Measurements from ENCODE around the gene CCL21.

- TF ChIP-seq, protein P1, sequence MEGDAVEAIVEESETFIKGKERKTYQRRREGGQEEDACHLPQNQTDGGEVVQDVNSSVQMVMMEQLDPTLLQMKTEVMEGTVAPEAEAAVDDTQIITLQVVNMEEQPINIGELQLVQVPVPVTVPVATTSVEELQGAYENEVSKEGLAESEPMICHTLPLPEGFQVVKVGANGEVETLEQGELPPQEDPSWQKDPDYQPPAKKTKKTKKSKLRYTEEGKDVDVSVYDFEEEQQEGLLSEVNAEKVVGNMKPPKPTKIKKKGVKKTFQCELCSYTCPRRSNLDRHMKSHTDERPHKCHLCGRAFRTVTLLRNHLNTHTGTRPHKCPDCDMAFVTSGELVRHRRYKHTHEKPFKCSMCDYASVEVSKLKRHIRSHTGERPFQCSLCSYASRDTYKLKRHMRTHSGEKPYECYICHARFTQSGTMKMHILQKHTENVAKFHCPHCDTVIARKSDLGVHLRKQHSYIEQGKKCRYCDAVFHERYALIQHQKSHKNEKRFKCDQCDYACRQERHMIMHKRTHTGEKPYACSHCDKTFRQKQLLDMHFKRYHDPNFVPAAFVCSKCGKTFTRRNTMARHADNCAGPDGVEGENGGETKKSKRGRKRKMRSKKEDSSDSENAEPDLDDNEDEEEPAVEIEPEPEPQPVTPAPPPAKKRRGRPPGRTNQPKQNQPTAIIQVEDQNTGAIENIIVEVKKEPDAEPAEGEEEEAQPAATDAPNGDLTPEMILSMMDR (conservative IDR thresholded peaks at IDR 0.05) = no peak
- no peak for TF ChIP-seq ZFX (IDR thresholded peaks at IDR 0.05)
Measured at GRCh38 chr9:34732886-34733285, 22.9 kb upstream of the CCL21 start.
